ENCODE data around the gene GATA6.

DNA sequence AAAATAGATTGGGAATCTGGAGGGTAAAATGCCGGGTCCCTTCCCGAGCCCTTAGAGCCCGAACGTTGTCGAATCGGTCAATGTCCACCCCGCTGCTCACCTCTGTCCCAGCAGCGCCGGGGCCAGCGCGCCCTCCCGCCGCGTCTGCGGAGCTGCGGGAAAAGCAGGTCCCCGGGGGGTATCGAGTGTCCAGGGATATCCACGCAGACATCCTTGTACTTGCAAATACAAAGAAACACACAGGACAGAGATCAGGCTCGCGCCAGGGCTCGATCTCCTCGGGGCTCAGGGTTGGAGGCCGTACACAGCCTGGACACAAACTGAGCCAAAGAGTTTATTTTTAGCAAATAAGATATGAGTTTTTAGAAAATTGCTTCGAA lies 2.3 kb upstream of the GATA6 start:
- TF ChIP-seq, protein P1, sequence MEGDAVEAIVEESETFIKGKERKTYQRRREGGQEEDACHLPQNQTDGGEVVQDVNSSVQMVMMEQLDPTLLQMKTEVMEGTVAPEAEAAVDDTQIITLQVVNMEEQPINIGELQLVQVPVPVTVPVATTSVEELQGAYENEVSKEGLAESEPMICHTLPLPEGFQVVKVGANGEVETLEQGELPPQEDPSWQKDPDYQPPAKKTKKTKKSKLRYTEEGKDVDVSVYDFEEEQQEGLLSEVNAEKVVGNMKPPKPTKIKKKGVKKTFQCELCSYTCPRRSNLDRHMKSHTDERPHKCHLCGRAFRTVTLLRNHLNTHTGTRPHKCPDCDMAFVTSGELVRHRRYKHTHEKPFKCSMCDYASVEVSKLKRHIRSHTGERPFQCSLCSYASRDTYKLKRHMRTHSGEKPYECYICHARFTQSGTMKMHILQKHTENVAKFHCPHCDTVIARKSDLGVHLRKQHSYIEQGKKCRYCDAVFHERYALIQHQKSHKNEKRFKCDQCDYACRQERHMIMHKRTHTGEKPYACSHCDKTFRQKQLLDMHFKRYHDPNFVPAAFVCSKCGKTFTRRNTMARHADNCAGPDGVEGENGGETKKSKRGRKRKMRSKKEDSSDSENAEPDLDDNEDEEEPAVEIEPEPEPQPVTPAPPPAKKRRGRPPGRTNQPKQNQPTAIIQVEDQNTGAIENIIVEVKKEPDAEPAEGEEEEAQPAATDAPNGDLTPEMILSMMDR (IDR thresholded peaks at IDR 0.05), result no peak
- TF ChIP-seq POLR2A (IDR thresholded peaks at IDR 0.05), result no peak

All from ovary (tissue), 3 donors.